Hepatocyte (in vitro differentiated cells): ENCODE measurements around the gene OSGEP.

ENCODE experiments used
- CTCF ChIP-seq: fragments of 200-600 bp; sonication (generic); IDR thresholded peaks from 2 replicates; pipeline ENCODE4 v1.5.1; 2016; ENCODE audit warnings: antibody characterized with exemption, mild to moderate bottlenecking; ENCODE audit not compliant: poor library complexity
- EZH2 ChIP-seq: fragments of 200-600 bp; sonication (generic); IDR thresholded peaks from 2 replicates; pipeline ENCODE4 v1.6.1; 2016; ENCODE audit warnings: antibody characterized with exemption, mild to moderate bottlenecking, borderline replicate concordance
- EZH2phosphoT487 ChIP-seq: fragments of 200-600 bp; sonication (generic); IDR thresholded peaks from one replicate; pipeline ENCODE4 v1.6.1; 2018; ENCODE audit warnings: antibody characterized with exemption, mild to moderate bottlenecking, low read depth, moderate library complexity; ENCODE audit not compliant: unreplicated experiment, severe bottlenecking

GRCh38 chr14:20409226-20409625 is 45.4 kb downstream of the OSGEP start:
- TF ChIP-seq CTCF: no peak
- no peak for TF ChIP-seq EZH2
- no peak for TF ChIP-seq EZH2phosphoT487
